ENCODE data around the gene FANCC.

Gene FANCC

DNA sequence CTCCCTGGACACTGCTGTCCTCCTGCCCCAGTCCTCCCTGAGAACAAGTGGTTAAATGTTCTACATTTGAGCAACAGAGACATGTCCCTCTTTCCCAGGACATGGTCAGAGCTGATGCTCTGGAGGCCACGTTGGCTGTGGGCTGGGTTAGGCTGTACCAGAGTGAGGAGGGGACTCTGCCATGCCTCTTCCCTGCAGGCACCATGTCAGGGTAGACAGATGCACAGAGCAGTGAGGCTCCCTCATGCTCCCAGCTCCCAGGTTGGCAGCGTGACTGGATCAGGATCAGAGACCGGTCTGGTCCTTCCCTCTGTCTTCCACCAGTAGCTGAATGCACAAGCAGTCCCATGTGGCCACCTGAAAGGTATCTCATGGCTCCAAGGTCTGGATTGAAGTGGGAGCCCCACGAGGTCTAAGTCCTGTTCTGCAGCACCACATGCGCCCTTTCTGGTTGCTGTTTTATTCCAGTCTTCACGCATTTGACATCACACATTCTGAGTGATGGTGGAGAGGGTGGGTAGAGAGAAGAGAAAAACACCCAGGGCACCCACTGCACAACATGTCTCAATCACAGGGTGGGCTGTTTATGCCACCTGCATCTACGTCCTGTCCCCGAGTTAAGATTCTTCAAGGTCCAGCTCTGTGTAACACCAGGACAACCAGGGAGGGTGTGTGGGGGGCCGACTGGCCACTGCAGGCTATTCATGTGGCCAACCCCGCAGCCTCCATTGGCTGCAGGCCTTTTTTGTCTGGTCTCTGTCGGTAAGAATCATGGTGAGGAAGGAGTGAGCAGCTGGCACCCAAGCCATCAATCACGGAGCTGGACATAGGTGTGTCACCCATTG lies 204.9 kb downstream of the FANCC start:
- no peak for DNase-seq

DNA sequence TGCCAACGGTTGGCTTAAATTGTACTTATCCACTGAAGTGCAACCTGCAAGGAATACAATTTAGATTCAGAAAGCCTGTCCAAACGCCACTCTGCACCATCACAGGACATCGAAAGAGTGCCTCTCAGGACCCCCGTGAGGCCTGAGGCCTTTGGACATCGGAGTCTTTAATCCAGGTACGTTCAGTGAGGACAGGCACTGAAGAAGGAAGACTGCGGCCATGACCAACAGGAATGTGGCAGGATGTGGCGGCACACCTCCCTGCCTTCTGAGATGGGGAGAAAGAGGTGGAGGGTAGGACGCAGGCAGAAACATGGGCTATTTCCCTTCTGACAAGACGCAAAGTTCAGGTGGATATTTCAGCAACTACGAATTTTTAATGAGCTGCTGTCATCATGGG lies 205.8 kb downstream of the FANCC start:
- DNase-seq, result no peak

DNA sequence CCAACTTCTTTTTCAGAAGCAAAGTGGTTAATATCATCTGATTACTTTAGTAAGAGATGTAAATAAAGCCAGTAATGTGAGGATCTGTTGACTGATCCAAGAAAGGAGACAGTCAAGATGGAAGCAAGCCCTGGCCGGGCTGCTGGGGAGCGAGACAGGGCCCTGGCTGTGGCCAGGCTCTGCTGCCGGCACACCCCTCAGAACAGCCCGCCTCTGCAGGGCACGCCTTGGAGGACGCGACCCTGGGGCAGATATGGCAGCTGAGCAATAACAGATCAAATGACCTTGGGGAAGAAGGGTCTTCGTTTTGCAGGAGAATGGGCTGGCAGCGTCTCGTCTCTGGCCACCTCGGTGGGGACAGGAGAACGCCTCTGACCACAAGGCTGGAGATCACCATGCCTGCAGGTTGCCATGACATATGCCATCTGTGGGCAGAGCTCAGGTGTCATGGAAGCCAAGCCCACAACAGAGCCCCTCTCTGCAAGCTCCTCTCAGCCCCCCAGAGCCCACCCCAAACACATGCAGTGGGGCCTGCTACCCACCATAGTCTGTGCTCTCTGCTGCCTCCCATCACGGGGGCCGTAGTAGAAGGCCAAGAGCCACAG lies 206.5 kb downstream of the FANCC start:
- DNase-seq, result no peak

DNA sequence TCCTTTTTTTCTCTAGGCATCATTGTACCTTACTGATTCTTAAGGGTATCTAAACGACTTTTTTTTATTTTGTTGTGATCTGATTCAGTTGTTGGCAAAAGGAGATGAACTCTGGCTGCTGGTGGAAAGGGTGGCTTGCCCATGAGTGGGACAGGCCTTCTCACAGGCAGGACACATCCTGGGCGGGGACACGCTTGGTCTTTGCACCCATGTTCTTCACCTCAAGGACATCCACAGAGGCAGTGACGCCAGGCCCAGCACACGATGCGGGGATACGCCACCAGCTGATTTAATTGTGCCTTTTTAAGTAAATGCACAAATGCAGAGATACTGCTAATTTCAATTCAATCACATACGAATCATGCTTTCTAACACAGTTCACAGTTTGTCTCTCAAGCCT lies 208.1 kb downstream of the FANCC start:
- DNase-seq, result no peak

DNA sequence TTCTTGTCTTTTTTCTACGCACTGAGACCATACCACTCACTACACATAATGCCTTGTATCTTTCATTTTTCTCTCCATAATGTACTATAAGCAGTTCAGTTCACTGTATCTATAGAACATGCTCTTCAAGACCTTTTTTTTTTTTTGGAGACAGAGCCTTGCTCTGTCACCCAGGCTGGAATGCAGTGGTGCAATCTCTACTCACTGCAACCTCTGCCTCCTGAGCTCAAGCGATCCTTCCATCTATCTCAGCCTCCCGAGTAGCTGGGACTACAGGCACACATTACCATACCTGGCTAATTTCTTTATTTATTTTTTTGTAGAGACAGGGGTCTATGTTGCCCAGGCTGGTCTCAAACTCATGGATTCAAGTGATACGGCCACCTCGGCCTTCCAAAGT lies 208.7 kb downstream of the FANCC start:
- no peak for DNase-seq

DNA sequence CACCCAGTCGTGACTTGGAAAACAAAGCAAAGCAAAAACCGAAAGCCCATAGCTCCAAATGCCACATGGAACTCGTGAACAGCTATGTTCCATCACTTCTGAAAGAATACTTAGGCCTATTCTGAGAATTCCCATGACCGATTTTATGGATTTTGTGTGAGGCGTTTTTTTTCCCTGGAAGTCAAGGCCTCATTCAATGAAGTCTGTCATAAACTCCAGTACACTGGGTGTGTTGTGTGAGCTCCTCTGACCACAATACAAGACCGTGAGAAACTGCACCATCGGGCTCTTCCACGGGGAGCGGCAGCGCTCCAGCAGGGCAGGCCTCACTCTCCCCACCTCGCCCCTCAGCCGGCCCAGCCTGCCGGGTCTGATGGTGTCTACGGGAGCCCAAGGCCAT lies 209.5 kb downstream of the FANCC start:
- no peak for DNase-seq

DNA sequence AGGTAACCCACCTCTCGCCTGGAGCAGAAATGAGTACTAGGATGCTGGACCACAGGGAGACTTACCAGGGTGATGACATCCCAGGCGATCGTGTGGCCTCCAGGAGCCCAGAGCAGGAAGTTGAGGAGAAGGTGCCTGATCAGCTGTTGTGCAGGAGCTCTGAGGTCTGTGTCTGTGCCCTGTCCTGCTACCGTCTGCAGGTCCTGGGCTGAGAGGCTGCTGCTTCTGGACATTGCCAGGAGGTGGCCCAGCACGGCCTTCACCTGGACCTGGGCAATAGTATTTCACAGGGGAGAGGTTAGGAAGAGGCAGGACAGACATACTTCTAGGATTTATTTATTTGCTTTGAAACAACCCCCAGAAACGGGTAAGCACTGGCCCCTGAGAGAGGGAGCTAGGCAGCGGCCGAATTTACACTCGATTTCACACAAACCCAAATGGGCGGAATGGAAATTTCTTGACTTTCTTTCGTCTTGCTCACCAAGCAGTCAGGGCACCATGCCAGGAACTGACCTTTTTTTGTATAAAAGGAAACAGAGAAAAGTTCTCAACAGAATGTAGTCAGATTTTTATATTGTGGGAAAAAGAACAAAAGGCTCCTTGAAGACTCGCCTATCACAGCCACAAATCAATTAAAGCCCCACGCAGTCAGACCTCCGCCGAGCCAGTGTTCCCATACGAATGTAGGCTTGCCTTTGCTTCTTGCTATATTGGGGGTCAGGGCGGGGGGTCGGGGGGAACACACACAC lies 210.3 kb downstream of the FANCC start:
- no peak for DNase-seq

DNA sequence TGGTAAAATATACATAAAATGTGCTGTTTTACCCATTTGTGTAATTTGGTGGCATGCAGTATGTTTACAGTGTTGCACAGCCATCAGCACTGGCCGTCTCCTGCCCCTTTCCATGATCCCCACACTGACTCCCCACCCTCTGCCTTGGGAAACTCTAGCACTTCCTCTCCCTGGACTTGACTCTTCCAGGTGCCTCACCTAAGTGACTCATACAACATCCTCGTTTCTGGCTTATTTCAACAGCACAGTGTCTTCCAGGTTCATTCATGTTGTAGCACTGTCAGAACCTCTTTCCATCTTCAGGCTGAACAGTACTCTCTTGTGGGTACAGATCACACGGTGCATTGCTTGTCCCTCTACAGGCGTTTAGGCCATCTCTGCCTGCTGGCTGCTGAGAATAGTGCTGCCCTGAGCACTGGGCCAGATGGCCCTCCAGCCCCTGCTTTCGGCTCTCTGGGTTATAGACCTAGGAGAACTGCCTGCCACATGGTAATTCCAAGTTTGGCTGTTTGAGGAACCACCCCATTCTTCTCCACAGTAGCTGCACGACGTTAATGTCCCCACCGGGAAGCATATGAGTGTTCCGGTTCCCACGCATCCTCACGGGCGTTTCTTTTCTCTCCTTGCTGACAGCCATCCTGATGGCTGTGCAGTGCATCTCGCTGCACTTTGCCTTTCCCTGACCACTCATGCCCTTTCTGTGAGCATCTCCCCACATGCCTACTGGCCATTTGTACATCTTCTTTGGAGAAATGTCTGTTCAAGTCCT lies 211.8 kb downstream of the FANCC start:
- DNase-seq, result no peak

DNA sequence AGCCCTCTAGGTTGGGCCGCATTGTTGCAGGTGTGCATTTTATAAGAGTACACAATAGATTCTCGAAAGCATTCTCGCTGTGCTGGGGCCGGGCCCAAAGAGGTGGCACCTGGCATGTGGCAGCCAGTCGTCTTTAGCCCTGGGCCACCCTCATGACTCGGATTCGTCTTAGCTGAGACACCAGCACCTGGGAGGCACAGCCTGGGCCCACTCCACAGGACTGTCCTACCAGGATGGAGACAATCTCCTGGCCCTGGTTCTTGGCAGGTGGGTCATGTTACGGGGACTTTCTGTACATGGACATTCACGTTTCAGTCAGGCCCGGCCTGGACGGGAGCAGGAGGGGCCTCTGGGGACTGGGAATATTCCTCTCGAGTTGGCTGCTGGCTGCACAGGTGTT lies 212.5 kb downstream of the FANCC start:
- DNase-seq, result no peak

DNA sequence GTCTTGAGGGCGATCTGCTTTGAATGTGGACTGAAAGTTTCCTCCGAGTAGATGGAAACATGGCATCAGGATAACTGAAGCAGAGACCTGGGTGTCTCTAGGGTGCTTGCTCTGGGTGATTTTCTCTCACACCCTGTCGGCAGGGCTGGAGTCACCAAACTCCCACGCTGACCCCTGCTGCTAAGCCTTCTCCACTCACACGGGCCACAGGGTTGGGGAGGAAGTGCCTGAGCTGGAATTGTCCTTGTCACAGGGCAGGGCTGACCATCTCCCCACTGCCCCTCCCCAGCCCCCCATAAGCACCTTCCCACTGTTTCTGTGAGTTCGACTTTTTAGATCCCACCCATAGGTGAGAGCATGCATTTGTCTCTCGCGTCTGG lies 212.9 kb downstream of the FANCC start:
- DNase-seq, result no peak

DNA sequence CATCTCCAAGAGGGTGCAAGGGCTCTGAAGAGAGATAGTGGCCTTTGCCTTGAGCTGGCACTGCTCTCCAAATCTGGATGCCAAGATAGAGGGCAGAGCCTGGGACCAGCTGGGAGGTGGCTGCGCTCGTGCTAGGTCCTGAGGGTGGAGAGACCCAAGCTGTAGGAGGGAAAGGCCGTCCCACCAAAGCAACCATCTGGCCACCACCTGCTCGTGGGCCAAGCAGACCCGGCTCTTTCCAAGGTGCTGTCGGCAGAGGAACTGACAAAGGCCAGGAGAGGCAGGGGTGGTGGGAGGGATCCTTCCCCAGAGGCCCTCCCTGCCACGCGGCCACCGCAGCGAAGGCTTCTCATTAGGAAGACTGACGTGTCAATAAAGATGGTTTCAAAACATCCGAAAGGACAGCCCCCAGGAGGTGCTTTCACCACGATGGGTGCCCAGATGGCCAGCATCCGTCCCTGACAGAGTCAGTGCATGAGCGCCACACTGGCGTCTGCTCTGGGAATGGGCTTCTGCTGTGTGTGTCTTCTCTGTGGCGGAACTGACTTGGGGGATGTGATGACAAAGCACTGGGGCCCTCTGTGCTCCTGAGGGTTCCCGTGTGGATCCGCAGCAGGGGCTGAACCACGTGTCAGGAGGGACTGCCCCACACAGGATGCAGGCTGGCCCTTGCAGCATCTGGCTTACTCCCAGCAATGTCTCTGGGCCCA lies 213.5 kb downstream of the FANCC start:
- no peak for DNase-seq

DNA sequence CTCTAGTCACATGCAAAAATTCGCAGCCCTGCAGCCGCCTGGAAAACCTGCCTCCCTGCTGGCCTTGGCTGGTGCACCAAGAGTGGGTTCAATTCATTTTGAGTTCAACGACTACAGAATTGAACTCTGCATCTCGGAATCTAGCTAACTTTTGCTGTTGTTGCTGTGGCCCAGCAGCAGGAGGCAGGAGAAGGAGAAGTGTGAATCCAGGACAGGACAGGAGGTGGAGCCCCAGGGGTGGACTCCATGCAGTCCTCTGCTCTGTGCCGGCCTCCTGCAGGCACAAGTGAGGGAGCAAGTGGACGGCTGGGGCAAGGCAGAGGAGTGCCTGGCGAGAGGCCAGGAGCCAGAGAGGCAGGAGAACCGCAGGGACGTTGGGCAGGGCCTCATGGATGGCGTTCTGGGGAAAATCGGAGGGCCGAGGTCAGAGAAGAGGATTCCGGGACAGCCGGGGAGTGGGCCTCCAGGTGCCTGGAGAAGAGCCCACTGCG lies 214.2 kb downstream of the FANCC start:
- peak; percentile 56 for DNase-seq

DNA sequence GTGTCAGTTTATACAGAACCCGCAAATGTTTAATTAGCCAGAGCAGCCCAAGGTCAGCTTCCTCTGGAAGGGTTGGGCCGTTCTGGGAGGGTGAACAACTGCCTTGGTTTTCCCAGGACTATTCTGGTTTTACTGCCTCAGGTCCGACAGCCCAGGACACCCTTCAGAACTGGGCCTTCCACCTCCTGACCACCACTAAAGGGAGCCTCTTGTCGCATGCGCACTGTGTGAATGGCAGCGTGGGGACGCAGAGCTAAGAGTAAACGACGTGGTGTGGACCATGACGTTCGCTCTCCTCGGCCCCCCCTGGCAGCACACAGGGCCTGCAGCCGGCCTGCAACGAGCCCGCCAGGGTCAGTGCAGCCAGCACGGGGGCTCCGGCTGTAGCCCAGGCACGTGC lies 214.9 kb downstream of the FANCC start:
- no peak for DNase-seq

DNA sequence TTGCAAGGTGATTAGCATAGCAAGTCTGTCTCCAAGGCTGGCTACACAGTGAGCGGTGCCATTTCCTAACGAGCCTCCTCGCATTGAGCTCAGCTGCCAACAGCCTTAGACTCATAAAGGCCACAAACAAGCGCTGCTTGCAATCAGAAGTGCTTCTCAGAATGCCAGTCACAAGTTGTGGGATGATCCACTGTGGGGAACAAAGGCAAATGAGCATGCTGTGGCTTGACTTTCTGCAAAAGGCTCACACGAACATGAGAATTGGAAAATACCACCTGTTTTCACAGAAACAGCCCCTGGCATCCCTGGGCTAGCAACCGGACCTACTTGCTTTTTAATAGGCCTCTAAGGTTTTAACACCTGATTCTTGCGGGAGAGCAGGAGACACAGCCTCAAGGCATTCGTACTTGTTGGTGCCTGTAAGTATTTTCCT lies 215.5 kb downstream of the FANCC start:
- DNase-seq, result no peak

DNA sequence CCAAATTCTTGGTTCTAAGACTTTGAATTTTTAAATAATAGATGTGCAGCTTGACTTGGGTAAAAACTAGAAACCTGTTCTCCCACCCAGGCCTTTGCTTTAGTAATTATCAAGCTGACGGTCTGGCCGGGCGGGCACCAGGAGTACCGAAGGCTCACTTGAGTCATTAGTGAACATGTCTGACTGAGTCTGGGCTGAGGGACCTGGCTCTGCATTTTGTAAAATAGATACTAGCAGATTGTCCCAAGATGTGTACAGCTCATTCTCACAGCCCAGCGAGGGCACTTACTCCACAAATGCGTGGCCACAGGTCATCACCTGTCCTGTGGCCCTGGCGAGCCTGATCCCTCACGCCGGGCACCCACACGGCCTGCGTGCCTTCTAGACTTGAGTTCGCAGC lies 216.2 kb downstream of the FANCC start:
- DNase-seq, result no peak

DNA sequence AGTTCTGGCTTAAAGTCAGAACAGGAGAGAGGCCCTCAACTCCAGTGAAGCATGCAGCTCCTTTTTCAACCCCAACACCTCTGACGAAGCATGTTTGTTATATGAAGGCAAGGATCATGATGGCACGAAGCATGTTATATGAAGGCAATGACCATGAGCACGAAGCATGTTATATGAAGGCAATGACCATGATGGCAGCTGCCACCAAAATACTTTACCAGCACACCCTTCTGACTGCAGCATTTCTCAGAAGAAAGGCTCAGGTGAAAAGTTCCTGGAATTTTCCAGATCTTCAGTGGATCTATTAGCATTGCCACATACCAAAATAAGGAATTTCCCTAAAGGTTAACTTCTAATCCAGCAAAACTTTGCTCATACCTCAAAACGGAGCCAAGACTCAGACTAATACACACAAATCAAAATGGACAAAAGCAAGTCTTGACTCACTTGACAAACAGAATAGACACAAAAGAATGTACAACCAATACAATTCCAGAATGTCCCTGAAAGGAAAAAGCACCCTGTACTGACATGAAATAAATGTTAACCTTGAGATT lies 217.4 kb downstream of the FANCC start:
- DNase-seq, result no peak

DNA sequence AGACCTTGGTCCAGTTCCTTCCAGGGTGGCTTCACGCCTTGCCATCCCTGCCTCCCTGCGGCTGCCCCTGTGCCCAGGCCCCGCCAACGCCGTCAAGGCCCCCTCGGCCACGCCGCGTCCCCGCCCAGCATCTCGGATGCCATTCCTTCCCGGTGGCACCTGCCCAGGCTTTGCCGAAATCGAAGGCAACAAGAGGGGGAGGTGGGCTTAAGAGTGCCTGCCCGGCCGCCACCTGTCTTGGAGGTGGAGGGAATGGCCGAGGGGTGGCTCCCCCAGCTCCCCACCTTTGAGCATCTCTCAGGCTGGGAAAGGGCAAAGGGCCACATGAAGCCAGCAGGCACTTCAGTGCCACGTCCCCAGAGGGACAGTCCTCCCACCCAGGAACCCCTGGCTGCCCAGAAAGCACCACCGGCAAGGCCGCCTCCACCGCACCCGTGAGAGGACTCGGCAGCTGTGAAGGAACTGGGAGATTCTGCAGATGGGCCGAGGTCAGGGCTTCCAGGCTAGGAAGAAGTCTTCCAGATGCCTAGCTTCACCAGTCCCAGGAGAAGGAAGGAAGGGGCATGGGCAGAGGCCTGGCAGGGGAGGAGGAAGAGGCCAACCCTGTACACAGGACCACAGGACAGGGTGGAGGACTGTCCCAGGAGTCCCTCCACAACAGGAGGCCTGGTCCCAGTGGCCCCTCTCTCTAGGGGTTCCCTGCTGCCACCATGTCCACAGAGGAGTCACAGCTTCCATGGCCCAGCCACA lies 218.0 kb downstream of the FANCC start:
- DNase-seq, result no peak

DNA sequence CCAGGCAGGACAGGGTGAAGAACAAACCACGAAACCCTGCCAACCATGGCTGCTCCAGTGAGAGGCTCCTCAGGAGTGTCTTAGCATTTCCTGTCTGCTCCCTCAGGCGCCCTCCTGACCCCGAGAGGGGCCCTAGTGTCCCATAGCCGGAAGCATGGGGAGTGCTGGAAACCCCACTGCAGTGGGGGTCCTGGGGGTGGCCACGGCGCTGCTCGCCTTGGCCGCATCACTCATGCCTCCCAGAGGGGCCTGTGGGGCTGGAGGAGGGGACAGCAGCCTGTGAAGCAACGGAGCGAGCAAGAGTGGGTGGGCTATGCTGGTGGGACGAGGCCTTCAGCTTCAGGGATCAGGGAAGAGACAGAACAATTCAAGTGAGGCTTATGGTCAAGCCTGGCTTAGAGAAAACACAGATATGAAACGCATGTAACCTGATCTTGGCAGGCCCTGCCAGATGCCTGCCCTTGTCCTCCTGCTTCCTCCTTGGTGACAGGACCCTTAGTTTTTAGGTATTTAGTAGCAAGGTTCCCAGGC lies 219.1 kb downstream of the FANCC start:
- no peak for DNase-seq

DNA sequence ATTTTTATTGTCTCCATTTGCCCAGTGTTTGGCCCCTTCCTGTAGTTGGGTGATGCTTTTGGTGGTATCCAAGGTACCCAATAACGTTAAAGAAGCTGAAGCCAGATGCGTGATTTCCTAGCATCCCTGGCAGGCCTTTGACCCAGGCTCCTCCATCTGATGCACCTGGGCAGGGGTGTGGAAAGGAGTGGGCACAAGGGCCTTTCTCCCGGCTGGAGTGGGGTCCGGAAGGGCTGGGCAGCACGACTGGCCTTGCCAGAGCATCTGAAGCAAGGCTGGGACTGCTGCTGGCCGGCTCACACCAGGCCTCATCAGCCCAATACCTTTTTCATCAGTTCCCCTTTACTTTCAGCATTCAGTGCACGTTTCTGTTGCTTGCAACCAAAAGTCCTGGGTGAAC lies 220.2 kb downstream of the FANCC start:
- no peak for DNase-seq

DNA sequence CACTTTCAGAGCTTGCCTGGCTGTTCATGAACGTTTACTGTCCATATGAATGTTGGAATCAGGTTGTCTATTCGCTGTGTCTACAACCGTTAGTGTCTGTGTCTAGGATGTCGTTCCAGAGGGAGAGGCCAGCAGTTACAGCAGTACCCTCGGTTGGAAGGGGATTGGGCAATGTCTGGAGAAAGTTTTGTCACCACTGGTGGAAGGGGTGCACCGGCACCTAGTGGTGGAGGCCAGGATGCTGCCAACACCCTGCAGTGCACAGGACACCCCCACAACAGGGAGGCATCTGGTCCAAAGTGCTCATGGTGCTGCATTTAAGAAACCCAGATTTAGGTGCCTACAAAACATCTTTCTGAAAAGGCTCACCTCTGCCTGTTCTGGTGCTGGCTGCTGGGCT lies 220.7 kb downstream of the FANCC start:
- no peak for DNase-seq

DNA sequence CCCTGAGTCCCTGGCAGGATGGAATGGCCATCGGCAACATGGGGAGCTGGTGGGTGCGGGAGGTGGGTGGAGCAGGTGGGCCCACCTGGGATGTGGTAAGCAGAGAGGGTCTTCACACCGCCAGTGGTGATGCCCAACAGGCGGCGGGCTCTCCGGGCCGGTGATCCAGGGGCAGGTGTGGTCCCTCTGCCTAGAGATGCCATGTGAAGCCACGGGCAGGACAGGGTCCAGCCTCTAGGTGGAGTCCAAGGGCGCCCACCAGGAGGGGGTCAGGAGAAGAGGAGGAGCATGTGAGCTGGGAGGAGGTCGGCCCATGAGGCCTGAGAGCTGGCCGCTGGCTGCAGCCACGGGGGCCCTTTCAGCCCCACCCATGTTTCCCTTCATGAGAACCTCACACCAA lies 221.1 kb downstream of the FANCC start:
- DNase-seq, result no peak
